RKO (cell line): ENCODE measurements around the gene COQ2.

ENCODE experiments used
- DNase-seq: peaks from one replicate; pipeline ENCODE4 v3.0.0-alpha.2; 2016; ENCODE audit warnings: low spot score

Gene COQ2

GRCh38 chr4:83283181-83283580 lies 1.4 kb downstream of the COQ2 start:
- DNase-seq, result no peak

GRCh38 chr4:83282049-83282535 lies 2.5 kb downstream of the COQ2 start:
- peak; percentile 74 for DNase-seq

- DNase-seq, result peak; percentile 40
These were observed 3.3 kb downstream of the COQ2 start for GRCh38 chr4:83281307-83281706.

- DNase-seq, result no peak
These were observed 8.1 kb downstream of the COQ2 start for GRCh38 chr4:83276299-83277040.

GRCh38 chr4:83273926-83274325 lies 10.7 kb downstream of the COQ2 start:
- DNase-seq, result peak; percentile 24

- DNase-seq, result no peak
These were observed 11.7 kb downstream of the COQ2 start for GRCh38 chr4:83272900-83273299.

- DNase-seq, result no peak
These were observed 15.3 kb downstream of the COQ2 start for GRCh38 chr4:83269256-83269655.

- no peak for DNase-seq
These were observed 16.1 kb downstream of the COQ2 start for GRCh38 chr4:83268491-83268890.

- no peak for DNase-seq
These were observed 16.6 kb downstream of the COQ2 start for GRCh38 chr4:83267830-83268475.

GRCh38 chr4:83267121-83267829 lies 17.3 kb downstream of the COQ2 start:
- no peak for DNase-seq

GRCh38 chr4:83266689-83267088 lies 17.9 kb downstream of the COQ2 start:
- no peak for DNase-seq

- DNase-seq, result no peak
These were observed 21.5 kb downstream of the COQ2 start for GRCh38 chr4:83263106-83263505.

- DNase-seq, result no peak
These were observed 21.9 kb downstream of the COQ2 start for GRCh38 chr4:83262682-83263081.

GRCh38 chr4:83261307-83261706 lies 23.3 kb downstream of the COQ2 start:
- no peak for DNase-seq

- DNase-seq, result no peak
These were observed 25.0 kb downstream of the COQ2 start for GRCh38 chr4:83259586-83259985.

GRCh38 chr4:83258461-83258860 lies 26.1 kb downstream of the COQ2 start:
- DNase-seq, result no peak

- no peak for DNase-seq
These were observed 26.8 kb downstream of the COQ2 start for GRCh38 chr4:83257811-83258210.

- peak; percentile 66 for DNase-seq
These were observed 29.0 kb downstream of the COQ2 start for GRCh38 chr4:83255584-83255983.

- peak; percentile 41 for DNase-seq
These were observed 31.7 kb downstream of the COQ2 start for GRCh38 chr4:83252782-83253405.

GRCh38 chr4:83251447-83251830 lies 33.2 kb downstream of the COQ2 start:
- no peak for DNase-seq

- DNase-seq, result no peak
These were observed 33.7 kb downstream of the COQ2 start for GRCh38 chr4:83250687-83251446.

GRCh38 chr4:83248486-83248885 lies 36.1 kb downstream of the COQ2 start:
- no peak for DNase-seq
